IMR-90 (cell line): ENCODE results near the gene KRTAP5-4. TPM values are rescaled to one million over a fixed set of nuclear protein-coding genes. Genes with fewer than 3 reads are reported as not detected.

Experiments used
- ATAC-seq: fragments of 200-7000 bp; cut with Tn5 transposase; 2 replicates; pipeline ENCODE4 v1.9.1; 2020; ENCODE audit warnings: low read depth, mild to moderate bottlenecking, moderate library complexity
- BruUV-seq: library from RNA; stranded (reverse); fragments of 400-500 nt; replicated peaks from 2 replicates; lab custom pipeline; 2021; lab: Mats Ljungman, UMichigan
- CTCF ChIA-PET: fragments of 300-600 bp; formaldehyde crosslinking; extraction: SDS; loops from one replicate; lab custom pipeline; 2021; ENCODE audit warnings: antibody characterized with exemption; lab: Yijun Ruan, JAX
- POLR2A ChIA-PET: fragments of 300-600 bp; sonication (Branson Sonifier 250); formaldehyde crosslinking; loops from one replicate; lab custom pipeline; 2022; ENCODE audit warnings: antibody characterized with exemption; ENCODE audit not compliant: unreplicated experiment; lab: Charles Lee
- DNase-seq: peaks from one replicate; pipeline ENCODE4 v3.0.0; 2013
- H2AFZ ChIP-seq: replicated peaks from 2 replicates; pipeline ENCODE3; 2013; ENCODE audit warnings: low read length, mild to moderate bottlenecking; ENCODE audit not compliant: poor library complexity
- H2AK5ac ChIP-seq: 2 replicates; pipeline ENCODE4 v1.6.1; 2013; ENCODE audit warnings: low read depth, low read length, inconsistent platforms
- H2AK9ac ChIP-seq: replicated peaks from 2 replicates; pipeline ENCODE3; 2013; ENCODE audit warnings: mild to moderate bottlenecking, low read depth, low read length, moderate library complexity; ENCODE audit not compliant: poor library complexity
- H2BK120ac ChIP-seq: 2 replicates; pipeline ENCODE4 v1.6.1; 2013; ENCODE audit warnings: low read depth, low read length, inconsistent platforms
- H2BK15ac ChIP-seq: 3 replicates; pipeline ENCODE4 v1.6.1; 2013; ENCODE audit warnings: low read depth, low read length, inconsistent platforms
- H2BK20ac ChIP-seq: 2 replicates; pipeline ENCODE4 v1.6.1; 2013; ENCODE audit warnings: low read depth, mild to moderate bottlenecking, inconsistent platforms, low read length, moderate library complexity
- H2BK5ac ChIP-seq: 2 replicates; pipeline ENCODE4 v1.6.1; 2013; ENCODE audit warnings: mild to moderate bottlenecking, low read depth, low read length, inconsistent platforms; ENCODE audit not compliant: poor library complexity, severe bottlenecking
- H3K14ac ChIP-seq: replicated peaks from 2 replicates; pipeline ENCODE4 v1.6.1; 2013; ENCODE audit warnings: low read depth, low read length, inconsistent platforms
- H3K18ac ChIP-seq: 2 replicates; pipeline ENCODE4 v1.6.1; 2013; ENCODE audit warnings: low read depth, low read length, control low read depth
- H3K23ac ChIP-seq: 2 replicates; pipeline ENCODE4 v1.6.1; 2013; ENCODE audit warnings: low read depth, low read length, inconsistent platforms
- H3K27ac ChIP-seq: 2 replicates; pipeline ENCODE4 v1.5.1; 2013; ENCODE audit warnings: mild to moderate bottlenecking, control low read depth, low read length; ENCODE audit not compliant: insufficient read depth
- H3K27me3 ChIP-seq: 2 replicates; pipeline ENCODE4 v1.6.1; 2013; ENCODE audit warnings: low read length; ENCODE audit not compliant: control insufficient read depth, insufficient read depth
- H3K36me3 ChIP-seq: 2 replicates; pipeline ENCODE4 v1.6.1; 2013; ENCODE audit warnings: low read length, mixed read lengths; ENCODE audit not compliant: control insufficient read depth, insufficient read depth
- H3K4ac ChIP-seq: 2 replicates; pipeline ENCODE4 v1.6.1; 2013; ENCODE audit warnings: low read depth, low read length, inconsistent platforms
- H3K4me1 ChIP-seq: 2 replicates; pipeline ENCODE4 v1.6.1; 2013; ENCODE audit warnings: low read length, mixed read lengths; ENCODE audit not compliant: control insufficient read depth, insufficient read depth
- H3K4me2 ChIP-seq: 2 replicates; pipeline ENCODE4 v1.6.1; 2013; ENCODE audit warnings: low read depth, mild to moderate bottlenecking, control low read depth, low read length, moderate library complexity
- H3K4me3 ChIP-seq: 2 replicates; pipeline ENCODE4 v1.5.1; 2013; ENCODE audit warnings: low read depth, mild to moderate bottlenecking, control low read depth, low read length, moderate library complexity; ENCODE audit not compliant: insufficient read depth
- H3K56ac ChIP-seq: 2 replicates; pipeline ENCODE4 v1.6.1; 2013; ENCODE audit warnings: low read length, inconsistent platforms; ENCODE audit not compliant: insufficient read depth; ENCODE audit errors: extremely low read depth
- H3K79me1 ChIP-seq, 2 experiments: 2 replicates each; pipeline ENCODE4 v1.6.1; 2013; ENCODE audit warnings: low read length in 2 of 2, inconsistent platforms in 1 of 2, low read depth in 1 of 2
- H3K9ac ChIP-seq: 2 replicates; pipeline ENCODE4 v1.6.1; 2013; ENCODE audit warnings: low read depth, low read length, control low read depth
- H3K9me1 ChIP-seq: 2 replicates; pipeline ENCODE4 v1.6.1; 2013; ENCODE audit warnings: low read length, inconsistent platforms; ENCODE audit not compliant: insufficient read depth
- H3K9me3 ChIP-seq: 2 replicates; pipeline ENCODE4 v1.6.1; 2013; ENCODE audit warnings: low read length; ENCODE audit not compliant: control insufficient read depth, insufficient read depth
- H4K20me1 ChIP-seq: 2 replicates; pipeline ENCODE4 v1.6.1; 2013; ENCODE audit warnings: low read length, inconsistent platforms; ENCODE audit not compliant: insufficient read depth
- H4K5ac ChIP-seq: 2 replicates; pipeline ENCODE4 v1.6.1; 2013; ENCODE audit warnings: mild to moderate bottlenecking, low read depth, low read length, control low read depth
- H4K8ac ChIP-seq, 2 experiments: 2 replicates each; pipeline ENCODE4 v1.6.1; 2013; ENCODE audit warnings: low read depth in 2 of 2, low read length in 2 of 2, control low read depth in 1 of 2, inconsistent platforms in 1 of 2
- H4K91ac ChIP-seq: 2 replicates; pipeline ENCODE4 v1.6.1; 2013; ENCODE audit warnings: low read depth, low read length, inconsistent platforms; ENCODE audit not compliant: insufficient read depth
- CHD1 ChIP-seq: IDR thresholded peaks from 2 replicates; pipeline ENCODE4 v1.6.1; 2012; ENCODE audit warnings: low read depth, low read length, improper control_type of control experiment
- CTCF ChIP-seq: conservative IDR thresholded peaks from 2 replicates; pipeline ENCODE4 v1.5.1; 2012; ENCODE audit warnings: mild to moderate bottlenecking, low read depth, low read length, improper control_type of control experiment
- ELK1 ChIP-seq: fragments of 150-350 bp; IDR thresholded peaks from 2 replicates; pipeline ENCODE4 v1.6.1; 2016; ENCODE audit warnings: low read depth, mild to moderate bottlenecking, low read length, moderate library complexity, borderline replicate concordance
- MXI1 ChIP-seq: IDR thresholded peaks from 2 replicates; pipeline ENCODE4 v1.6.1; 2012; ENCODE audit warnings: low read depth, mild to moderate bottlenecking, low read length, moderate library complexity, borderline replicate concordance
- NFE2L2 ChIP-seq: fragments of 150-350 bp; IDR thresholded peaks from 2 replicates; pipeline ENCODE4 v1.6.1; 2016; ENCODE audit warnings: low read depth, mild to moderate bottlenecking, low read length
- RAD21 ChIP-seq: IDR thresholded peaks from 2 replicates; pipeline ENCODE4 v1.6.1; 2012; ENCODE audit warnings: low read length, improper control_type of control experiment
- RFX5 ChIP-seq: IDR thresholded peaks from 2 replicates; pipeline ENCODE4 v1.8.0; 2012; ENCODE audit warnings: low read depth, mild to moderate bottlenecking, low read length, moderate library complexity
- WGBS, 2 experiments: methylation state at CpG; one replicate each; pipeline versions ENCODE4 v1.1.5 to v1.1.7; 2013; ENCODE audit warnings: missing lambda C conversion rate in 2 of 2; ENCODE audit not compliant: insufficient read length in 1 of 2; ENCODE audit errors: extremely low coverage in 2 of 2; 5-methylcytosine and 5-hydroxymethylcytosine counted together
- dilution Hi-C: fragments of 300-500 bp; cut with HindIII; formaldehyde crosslinking; loops from one replicate; pipeline ENCODE4 v1.14.3; 2018; ENCODE audit warnings: low sequenced_read_pairs; ENCODE audit not compliant: unreplicated experiment
- in situ Hi-C: fragments of 300-500 bp; cut with MboI; formaldehyde crosslinking; loops from 3 replicates; pipeline ENCODE4 v1.14.3; 2019; ENCODE audit warnings: low sequenced_read_pairs, inconsistent platforms, mixed read lengths
- intact Hi-C: fragments of 100-400 bp; cut with micrococcal nuclease; formaldehyde crosslinking; loops from 2 replicates; pipeline ENCODE4 v1.10.0; 2022
- polyA plus RNA-seq, 3 experiments: library from polyadenylated mRNA; depleted of rRNA; stranded (reverse); fragments of >200 nt; gene quantifications; 2 replicates each; pipeline ENCODE4 v1.2.3, GENCODE V29; 2012; ENCODE audit warnings: low replicate concordance in 1 of 3
- total RNA-seq: library from RNA; depleted of rRNA; stranded (reverse); fragments of >200 nt; gene quantifications from 2 replicates; pipeline ENCODE4 v1.2.3, GENCODE V29; 2012

Gene KRTAP5-4
- total and polyA plus RNA-seq, 2 of the 4 experiments (the other 2 are of a cell fraction) = not detected

- Histone ChIP-seq H2BK20ac (no peak overlapping the region), H3K9me1 (no peaks in the 10 kb centered on the region), H3K23ac (no peak overlapping the region), H3K14ac (no peak overlapping the region), H4K20me1 (no peaks in the 10 kb centered on the region), H3K36me3 (no peaks in the 10 kb centered on the region), H3K4me2 (no peak overlapping the region), H3K79me1 (no peaks in the 10 kb centered on the region), H3K27me3 (peaks cover 52% of the 10 kb centered on the region), H2AK9ac (no peak overlapping the region), H2BK5ac (no peak overlapping the region), H2AK5ac (no peak overlapping the region), H4K91ac (no peak overlapping the region), H3K9me3 (no peaks in the 10 kb centered on the region), H3K9ac (no peak overlapping the region), H3K27ac (no peak overlapping the region), H2BK120ac (no peak overlapping the region), H2AFZ (no peak overlapping the region), H3K18ac (no peak overlapping the region), H3K4ac (no peak overlapping the region), H4K8ac (no peak overlapping the region), H4K5ac (no peak overlapping the region), H3K56ac (no peak overlapping the region), H3K4me1 (no peaks in the 10 kb centered on the region), H2BK15ac (no peak overlapping the region), H3K4me3 (no peak overlapping the region)
- DNase-seq (no peak), ATAC-seq (no peak)
- ChIA-PET POLR2A (no interaction called here), CTCF (interaction anchor here (1.0 kb wide), 1 partner anchor 204 kb away, joined by 3 read pairs; no protein-coding TSS in a partner anchor)
- BruUV-seq = no TSS peak
- intact Hi-C loops (no loop called here), dilution Hi-C loops (no loop called here), in situ Hi-C loops (no loop called here)
- WGBS, 2 experiments = no CpG with 5 or more reads among the region's 15 CpGs
- TF ChIP-seq MXI1 (no peak), CHD1 (no peak), ELK1 (no peak), RFX5 (no peak), NFE2L2 (no peak), RAD21 (no peak), CTCF (no peak)
Measured at GRCh38 chr11:1641096-1641495, 19.2 kb upstream of the KRTAP5-4 start.
